Activated naive CD8-positive, alpha-beta T cell treated with anti-CD3 and anti-CD28 coated beads, Interleukin-2, amount 50 U/mL, for 16 hours (primary cell): Measurements from ENCODE around the gene GPR141.

ENCODE experiments used
- DNase-seq: peaks from one replicate; pipeline ENCODE4 v3.0.0-alpha.2; 2020; ENCODE audit warnings: low read depth, low spot score

GPR141 gene

DNA sequence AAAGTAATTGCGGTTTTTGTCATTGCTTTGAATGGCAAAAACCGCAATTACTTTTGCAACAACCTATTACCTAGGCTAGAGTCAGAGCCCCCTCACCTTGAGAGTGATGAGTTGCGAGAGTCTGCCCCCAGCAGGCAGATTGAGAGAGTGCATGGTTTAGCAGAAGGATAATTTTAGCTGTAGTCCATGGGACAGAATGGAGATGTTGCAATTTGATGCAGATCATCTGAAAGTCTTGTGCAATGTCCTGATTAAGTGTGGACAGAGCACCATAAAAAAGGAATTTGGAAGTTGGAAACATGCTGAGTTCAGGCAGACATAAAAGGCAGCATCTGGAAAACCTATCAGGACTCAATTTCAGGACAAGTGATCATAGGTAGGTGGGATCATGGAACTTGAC is 48.7 kb downstream of the GPR141 start:
- no peak for DNase-seq

GRCh38 chr7:37732888-37733287 is 49.3 kb downstream of the GPR141 start:
- DNase-seq: no peak

- no peak for DNase-seq
Observed at GRCh38 chr7:37735196-37735595, 51.6 kb downstream of the GPR141 start.

DNA sequence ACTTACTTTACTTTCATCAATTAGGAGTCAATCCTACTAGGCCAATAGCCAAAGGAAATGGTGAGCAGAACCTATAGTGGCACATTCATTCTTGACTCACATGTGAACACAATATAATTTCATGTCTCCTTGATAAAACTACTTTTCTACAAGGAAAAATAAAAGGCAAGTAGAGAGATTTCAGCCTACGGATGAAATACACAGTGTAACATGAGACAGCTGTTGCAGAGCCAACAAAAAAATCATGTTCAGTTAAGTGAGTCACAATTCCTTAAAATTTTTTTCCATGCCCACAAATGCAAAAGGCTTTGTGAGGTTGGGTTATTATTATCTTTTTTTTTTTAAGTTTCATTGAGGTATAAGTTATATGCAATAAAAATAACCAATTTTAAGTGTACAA is 54.8 kb downstream of the GPR141 start:
- no peak for DNase-seq

- no peak for DNase-seq
Observed at GRCh38 chr7:37740398-37740797, 56.8 kb downstream of the GPR141 start.

- no peak for DNase-seq
Observed at GRCh38 chr7:37741776-37742175, 58.2 kb downstream of the GPR141 start.

GRCh38 chr7:37751096-37751495 is 67.5 kb downstream of the GPR141 start:
- no peak for DNase-seq

- no peak for DNase-seq
Observed at GRCh38 chr7:37753398-37754050, 70.0 kb downstream of the GPR141 start.

GRCh38 chr7:37756797-37757551 is 73.4 kb downstream of the GPR141 start:
- no peak for DNase-seq

DNA sequence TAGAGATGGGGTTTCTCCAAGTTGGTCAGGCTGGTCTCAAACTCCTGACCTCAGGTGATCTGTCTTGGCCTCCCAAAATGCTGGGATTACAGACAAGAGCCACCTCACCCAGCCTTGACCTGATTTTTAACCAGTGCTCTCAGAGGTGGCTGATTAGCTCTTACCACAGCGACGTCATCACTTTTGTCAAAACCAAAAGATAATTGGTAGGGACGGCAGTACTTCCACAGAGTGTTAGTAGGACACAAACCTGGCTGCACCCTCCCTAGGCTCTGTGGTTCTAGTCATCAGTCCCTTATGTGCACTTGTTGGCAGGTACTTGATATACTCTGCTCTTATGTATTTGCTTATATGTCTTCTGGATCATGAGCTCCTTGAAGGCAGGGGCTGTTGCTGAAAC is 74.0 kb downstream of the GPR141 start:
- DNase-seq: no peak

GRCh38 chr7:37758501-37759045 is 75.0 kb downstream of the GPR141 start:
- no peak for DNase-seq

DNA sequence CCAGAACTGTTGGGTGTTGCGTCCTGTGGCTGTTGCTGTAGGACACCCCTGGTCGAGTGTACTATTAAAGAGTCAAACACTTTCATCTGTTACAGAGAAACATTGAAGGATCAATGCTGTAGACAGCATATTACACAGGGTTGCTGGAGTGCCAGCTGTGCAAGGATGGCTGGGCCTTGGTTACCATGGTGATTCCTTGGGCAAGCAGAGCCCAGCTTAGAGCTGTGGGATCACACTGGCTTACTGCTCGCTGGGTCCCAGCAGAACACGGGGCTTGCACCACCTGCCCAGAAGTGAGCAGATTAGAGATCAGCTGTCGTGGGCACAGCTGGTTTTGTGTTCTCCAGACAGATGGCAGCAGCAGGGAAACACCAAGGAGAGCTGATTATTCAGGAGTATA is 76.0 kb downstream of the GPR141 start:
- no peak for DNase-seq

- no peak for DNase-seq
Observed at GRCh38 chr7:37765421-37765829, 81.9 kb downstream of the GPR141 start.

- no peak for DNase-seq
Observed at GRCh38 chr7:37765872-37766525, 82.4 kb downstream of the GPR141 start.

GRCh38 chr7:37768611-37769010 is 85.0 kb downstream of the GPR141 start:
- no peak for DNase-seq

DNA sequence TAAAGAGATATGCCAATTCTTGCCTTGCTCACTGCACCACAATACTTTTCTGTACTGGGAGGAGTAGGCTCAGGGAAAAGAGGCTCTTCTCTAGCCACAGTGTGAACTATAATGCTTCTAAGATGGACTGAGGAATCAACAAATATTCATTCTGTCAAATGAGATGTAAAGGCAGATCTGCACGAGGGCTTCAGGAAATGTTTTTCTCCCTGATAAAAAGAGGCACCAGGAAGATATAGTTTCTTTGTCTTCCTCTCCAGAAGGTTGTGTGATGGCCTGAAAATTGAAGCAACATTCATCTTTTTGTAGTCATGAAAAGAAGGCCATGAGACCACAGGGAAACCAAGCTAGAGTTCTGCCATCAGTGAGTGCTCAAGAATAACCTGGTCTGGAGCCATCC is 85.7 kb downstream of the GPR141 start:
- DNase-seq: no peak

DNA sequence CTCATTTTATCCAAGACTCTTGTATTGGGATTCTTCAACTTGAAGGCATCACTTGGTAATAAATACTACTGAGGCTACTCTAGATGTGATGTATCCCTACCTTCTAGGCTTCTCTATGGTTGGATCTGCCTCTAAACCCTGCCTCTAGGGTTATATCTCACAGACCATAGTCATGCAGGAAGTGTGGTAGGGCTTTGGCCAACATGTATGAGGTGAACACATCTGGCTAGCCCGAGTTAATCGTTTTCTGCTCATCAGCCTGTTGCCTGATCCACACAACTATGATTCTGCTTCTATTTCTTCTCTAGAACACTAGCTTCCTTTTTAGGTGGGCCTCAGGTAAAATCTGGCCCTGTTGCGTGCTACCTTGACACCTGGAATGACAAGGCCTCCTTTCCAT is 86.2 kb downstream of the GPR141 start:
- no peak for DNase-seq

DNA sequence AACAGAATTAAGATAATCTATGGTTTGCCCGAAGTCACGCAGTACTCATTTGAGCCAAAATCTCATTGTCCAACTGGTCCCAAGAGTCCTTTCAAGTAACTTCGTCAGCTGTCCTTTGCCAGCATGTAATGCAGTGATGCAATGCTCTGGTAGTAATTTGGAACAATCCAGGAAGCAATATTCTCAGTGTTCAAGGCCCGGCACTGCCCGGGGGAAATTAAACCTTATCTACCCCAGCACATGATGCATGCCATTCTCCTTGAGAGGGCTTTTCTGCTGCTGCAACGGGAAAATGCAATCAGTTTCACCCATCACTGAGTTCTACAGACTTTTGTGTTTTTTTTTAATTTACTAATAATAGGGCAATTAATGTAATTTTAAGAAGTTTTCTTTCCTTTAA is 87.3 kb downstream of the GPR141 start:
- DNase-seq: no peak

- no peak for DNase-seq
Observed at GRCh38 chr7:37771342-37771741, 87.8 kb downstream of the GPR141 start.

DNA sequence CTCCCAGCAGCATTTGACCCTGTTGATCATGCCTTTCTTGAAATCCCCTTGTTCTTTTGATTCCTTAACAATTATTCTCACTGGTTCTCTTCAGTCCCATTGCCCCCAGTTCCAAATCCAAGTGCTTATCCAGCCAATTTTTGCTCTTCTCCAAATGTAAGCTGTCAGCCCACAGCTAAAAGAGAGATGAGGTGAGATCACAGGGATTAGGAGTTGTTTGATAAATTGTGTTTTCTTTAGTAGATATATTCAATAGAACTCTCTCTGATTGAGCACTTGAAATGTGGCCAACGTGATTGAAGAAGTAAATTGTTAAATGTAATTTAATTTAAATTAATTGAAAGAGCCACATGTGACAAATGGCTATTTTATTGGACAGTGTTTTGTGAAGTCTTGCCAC is 88.2 kb downstream of the GPR141 start:
- DNase-seq: no peak

- no peak for DNase-seq
Observed at GRCh38 chr7:37775921-37776320, 92.4 kb downstream of the GPR141 start.

DNA sequence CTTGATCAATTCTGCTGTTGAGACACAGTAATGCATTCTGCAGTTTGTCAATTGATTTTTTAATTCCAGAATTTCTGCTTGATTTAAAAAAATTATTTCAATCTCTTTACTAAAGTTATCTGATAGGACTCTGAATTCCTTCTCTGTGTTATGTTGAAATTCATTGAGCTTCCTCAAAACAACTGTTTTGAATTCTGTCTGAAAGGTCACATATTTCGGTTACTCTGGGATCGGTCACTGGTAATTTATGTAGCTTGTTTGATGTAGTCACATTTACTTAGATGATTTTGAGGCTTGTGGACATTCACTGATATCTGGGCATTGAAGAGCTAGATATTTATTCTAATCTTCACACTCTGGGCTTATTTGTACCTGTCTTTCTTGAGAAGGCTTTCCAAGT is 97.6 kb downstream of the GPR141 start:
- no peak for DNase-seq

DNA sequence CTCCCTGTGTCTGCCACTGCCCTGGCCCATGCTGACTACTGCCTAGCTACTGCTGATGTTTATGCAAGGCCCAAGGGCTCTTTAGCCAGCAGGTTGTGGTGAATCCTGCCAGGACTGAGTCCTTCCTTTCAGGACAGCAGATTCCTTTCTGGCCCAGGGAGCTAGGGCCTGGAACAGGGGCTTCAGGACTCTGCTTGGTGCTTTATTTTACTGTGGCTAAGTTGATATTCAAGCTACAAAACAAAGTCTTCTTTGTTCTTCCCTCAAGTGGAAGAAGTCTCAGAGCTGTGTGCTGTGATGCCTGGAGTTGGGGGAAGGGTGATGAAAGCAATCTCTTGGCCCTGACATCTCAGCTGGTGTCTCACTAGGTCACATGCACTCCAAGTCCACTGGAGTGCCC is 98.6 kb downstream of the GPR141 start:
- DNase-seq: no peak
